Lung microvascular endothelial cell (primary cell): Measurements from ENCODE around the gene TRIM50. TPM values are rescaled to one million over a fixed set of nuclear protein-coding genes. Genes with fewer than 3 reads are reported as not detected.
"Not testable (repeated sequence)": the region's sequence is repeated elsewhere in the genome, so short reads cannot be mapped to it uniquely, and the experiment has no call there.

Experiments
- DNase-seq, 2 donors: peaks; one replicate each; pipeline versions ENCODE4 v3.0.0 to v3.0.0-alpha.2; 2010; ENCODE audit warnings: low read depth in 2 of 2
- total RNA-seq: library from RNA; depleted of rRNA; stranded (reverse); fragments of >200 nt; gene quantifications from 2 replicates; pipeline ENCODE4 v1.2.1, GENCODE V29; 2014

Gene TRIM50
- total RNA-seq: not detected in 2 replicates

GRCh38 chr7:73327922-73328321, at the start of gene TRIM50, which contains the start of gene FKBP6:
TRIM50 (minus strand) TSS chr7:73328082; CDS start chr7:73324787, 3,295 bp downstream.
FKBP6 (plus strand) TSS chr7:73328161; CDS start chr7:73328429, 268 bp downstream.
- not testable (repeated sequence) for DNase-seq

- DNase-seq: no peak
Measured at GRCh38 chr7:73376671-73377412, 49.0 kb upstream of the TRIM50 start.

GRCh38 chr7:73376262-73376661, 48.4 kb upstream of the TRIM50 start:
- DNase-seq: not testable (repeated sequence)

- no peak for DNase-seq
Measured at GRCh38 chr7:73373741-73374140, 45.9 kb upstream of the TRIM50 start.

GRCh38 chr7:73369622-73370021, 41.7 kb upstream of the TRIM50 start:
- no peak for DNase-seq

- no peak for DNase-seq
Measured at GRCh38 chr7:73369009-73369408, 41.1 kb upstream of the TRIM50 start.

- no peak for DNase-seq
Measured at GRCh38 chr7:73366990-73367389, 39.1 kb upstream of the TRIM50 start.

GRCh38 chr7:73366127-73366526, 38.2 kb upstream of the TRIM50 start:
- DNase-seq: no peak

GRCh38 chr7:73364006-73364728, 36.3 kb upstream of the TRIM50 start:
- DNase-seq: no peak

- DNase-seq: no peak
Measured at GRCh38 chr7:73363225-73364005, 35.5 kb upstream of the TRIM50 start.

- not testable (repeated sequence) for DNase-seq
Measured at GRCh38 chr7:73360590-73360989, 32.7 kb upstream of the TRIM50 start.

- DNase-seq: no peak
Measured at GRCh38 chr7:73359746-73360375, 32.0 kb upstream of the TRIM50 start.

GRCh38 chr7:73359306-73359705, 31.4 kb upstream of the TRIM50 start:
- no peak for DNase-seq

GRCh38 chr7:73358590-73359275, 30.9 kb upstream of the TRIM50 start:
- DNase-seq: no peak

GRCh38 chr7:73356159-73356558, 28.3 kb upstream of the TRIM50 start:
- no peak for DNase-seq

- no peak for DNase-seq
Measured at GRCh38 chr7:73354821-73355220, 26.9 kb upstream of the TRIM50 start.

GRCh38 chr7:73354196-73354595, 26.3 kb upstream of the TRIM50 start:
- DNase-seq: no peak

- peak in 1 of 2 donors; percentile 15 for DNase-seq
Measured at GRCh38 chr7:73353243-73353642, 25.4 kb upstream of the TRIM50 start.

GRCh38 chr7:73352784-73353183, 24.9 kb upstream of the TRIM50 start:
- no peak for DNase-seq

GRCh38 chr7:73351447-73352167, 23.7 kb upstream of the TRIM50 start:
- peak; percentile 47 to 54 for DNase-seq
